Esophagus squamous epithelium (tissue), 4 donors: Measurements from ENCODE around the gene TPSD1.

Source experiments
- CTCF ChIP-seq, 6 experiments: fragments of 450-650 bp in 4 of 6; fragments of 200-600 bp in 2 of 6; sonication (generic) in 2 of 6; IDR thresholded peaks; one replicate each; pipeline ENCODE4 v1.5.1; 2016 to 2019; ENCODE audit warnings: antibody characterized with exemption in 6 of 6, mild to moderate bottlenecking in 4 of 6, moderate library complexity in 4 of 6
- POLR2A ChIP-seq, 4 donors: fragments of 450-650 bp; IDR thresholded peaks; one replicate each; pipeline ENCODE4 v1.6.1; 2017; ENCODE audit warnings: antibody characterized with exemption in 4 of 4, mild to moderate bottlenecking in 4 of 4, moderate library complexity in 3 of 4

GRCh38 chr16:1278477-1278876 lies 22.6 kb downstream of the TPSD1 start:
- no peak for TF ChIP-seq POLR2A (IDR thresholded peaks at IDR 0.05)
- TF ChIP-seq CTCF (IDR thresholded peaks at IDR 0.05) = no peak
